ACHN (cell line): ENCODE results near the gene DHTKD1.

Experiments
- DNase-seq: peaks from one replicate; pipeline ENCODE4 v3.0.0-alpha.2; 2015
- in situ Hi-C: cut with HindIII; loops from 2 replicates; pipeline ENCODE4 v1.10.0; 2017; ENCODE audit warnings: low sequenced_read_pairs, low pct_ligation_motif_present, low pct_unique_long_range_greater_than_20kb

The DHTKD1 gene

GRCh38 chr10:12068449-12069269 is at the start of gene DHTKD1:
Gene DHTKD1, plus strand, starts transcription at chr10:12068954. Its CDS starts 80 bp downstream, at chr10:12069034.
- peak; percentile 96 for DNase-seq
- in situ Hi-C loops = no loop called here

GRCh38 chr10:12019283-12019971 is 49.3 kb upstream of the DHTKD1 start:
- in situ Hi-C loops = no loop called here

GRCh38 chr10:12020574-12020973 is 48.2 kb upstream of the DHTKD1 start:
- no peak for DNase-seq
- in situ Hi-C loops = no loop called here

More at GRCh38 chr10:12019283-12019971, 49.3 kb upstream of the DHTKD1 start:
- DNase-seq = no peak

- in situ Hi-C loops = no loop called here
- DNase-seq = no peak
Measured at GRCh38 chr10:12022580-12023257, 46.0 kb upstream of the DHTKD1 start.

GRCh38 chr10:12025591-12025990 is 43.2 kb upstream of the DHTKD1 start:
- in situ Hi-C loops = no loop called here
- DNase-seq = no peak

GRCh38 chr10:12027539-12027938 is 41.2 kb upstream of the DHTKD1 start:
- in situ Hi-C loops = no loop called here
- DNase-seq = no peak

GRCh38 chr10:12031404-12031803 is 37.4 kb upstream of the DHTKD1 start:
- in situ Hi-C loops = no loop called here
- DNase-seq = no peak

- in situ Hi-C loops = no loop called here
- no peak for DNase-seq
Measured at GRCh38 chr10:12036073-12036655, 32.6 kb upstream of the DHTKD1 start.

GRCh38 chr10:12041766-12042408 is 26.9 kb upstream of the DHTKD1 start:
- DNase-seq = peak; percentile 33
- in situ Hi-C loops = no loop called here

- in situ Hi-C loops = no loop called here
Measured at GRCh38 chr10:12042409-12042796, 26.4 kb upstream of the DHTKD1 start.

GRCh38 chr10:12042797-12043651 is 25.7 kb upstream of the DHTKD1 start, which contains the start of gene UPF2:
Gene UPF2, minus strand, starts transcription at chr10:12042809. Its CDS starts 7,386 bp downstream, at chr10:12035423.
- DNase-seq = peak; percentile 95
- in situ Hi-C loops = no loop called here

More at GRCh38 chr10:12042409-12042796, 26.4 kb upstream of the DHTKD1 start:
- peak; percentile 25 for DNase-seq

GRCh38 chr10:12045596-12045995 is 23.2 kb upstream of the DHTKD1 start:
- no peak for DNase-seq
- in situ Hi-C loops = no loop called here

- DNase-seq = no peak
- in situ Hi-C loops = no loop called here
Measured at GRCh38 chr10:12048547-12048946, 20.2 kb upstream of the DHTKD1 start.

GRCh38 chr10:12050528-12050927 is 18.2 kb upstream of the DHTKD1 start:
- in situ Hi-C loops = no loop called here
- DNase-seq = no peak

GRCh38 chr10:12051241-12051640 is 17.5 kb upstream of the DHTKD1 start:
- in situ Hi-C loops = no loop called here
- no peak for DNase-seq

- in situ Hi-C loops = no loop called here
- DNase-seq = no peak
Measured at GRCh38 chr10:12055732-12056131, 13.0 kb upstream of the DHTKD1 start.

GRCh38 chr10:12056748-12057147 is 12.0 kb upstream of the DHTKD1 start:
- in situ Hi-C loops = no loop called here
- DNase-seq = no peak

- in situ Hi-C loops = no loop called here
Measured at GRCh38 chr10:12061124-12061523, 7.6 kb upstream of the DHTKD1 start.

More at GRCh38 chr10:12061124-12061523, 7.6 kb upstream of the DHTKD1 start:
- no peak for DNase-seq
